GM12878 (cell line): ENCODE measurements around the gene FBN2. TPM values are rescaled to one million over a fixed set of nuclear protein-coding genes. Genes with fewer than 3 reads are reported as not detected.

ENCODE experiments used
- ATAC-seq: fragments of 200-7000 bp; cut with Tn5 transposase; 3 replicates; pipeline ENCODE4 v1.9.1; 2020; ENCODE audit warnings: mild to moderate bottlenecking, moderate library complexity
- BruUV-seq: library from RNA; stranded (reverse); fragments of 400-500 nt; replicated peaks from 2 replicates; lab custom pipeline; 2021; lab: Mats Ljungman, UMichigan
- CTCF ChIA-PET: fragments of 300-600 bp; sonication (Branson Sonifier 250); formaldehyde crosslinking; extraction: SDS; loops from one replicate; lab custom pipeline; 2021; ENCODE audit warnings: inconsistent platforms; lab: Yijun Ruan, JAX
- POLR2A ChIA-PET: fragments of 350-600 bp; formaldehyde crosslinking; extraction: SDS; loops from one replicate; lab custom pipeline; 2021; ENCODE audit warnings: inconsistent platforms; lab: Charles Lee
- RAD21 ChIA-PET: fragments of 300-600 bp; sonication (Branson Sonifier 250); formaldehyde crosslinking; loops from one replicate; lab custom pipeline; 2023; ENCODE audit warnings: antibody characterized with exemption; ENCODE audit not compliant: unreplicated experiment; lab: Charles Lee
- SMC1A ChIA-PET: fragments of 300-600 bp; sonication (Branson Sonifier 250); formaldehyde crosslinking; loops from one replicate; lab custom pipeline; 2023; ENCODE audit not compliant: unreplicated experiment, uncharacterized antibody; lab: Charles Lee
- DNase-seq: peaks from one replicate; pipeline ENCODE4 v3.0.0-alpha.2; 2011; ENCODE audit warnings: low read depth, low spot score
- FAIRE-seq: peaks from 3 replicates; lab custom pipeline; 2011; peaks lifted over from hg19 to GRCh38; lab: Jason Lieb, UNC
- H2AFZ ChIP-seq: 2 replicates; pipeline ENCODE4 v1.6.0; 2011; ENCODE audit warnings: low read depth, low read length, control low read depth; ENCODE audit not compliant: control insufficient read depth
- H3K27ac ChIP-seq: 2 replicates; pipeline ENCODE4 v1.5.1; 2011; ENCODE audit warnings: control low read depth; ENCODE audit not compliant: control insufficient read depth, insufficient read depth
- H3K27me3 ChIP-seq, 2 experiments: replicated peaks in 1 of 2; 2 replicates each; pipeline versions ENCODE4 v1.6.0 to v1.6.1; 2011; ENCODE audit warnings: low read length in 1 of 2; ENCODE audit not compliant: control insufficient read depth in 2 of 2, insufficient read depth in 2 of 2
- H3K36me3 ChIP-seq, 2 experiments: 2 replicates each; pipeline ENCODE4 v1.5.1; 2011; ENCODE audit warnings: low read length in 1 of 2; ENCODE audit not compliant: control insufficient read depth in 2 of 2, insufficient read depth in 2 of 2
- H3K4me1 ChIP-seq: 2 replicates; pipeline ENCODE4 v1.6.1; 2011; ENCODE audit warnings: mild to moderate bottlenecking, low read length, moderate library complexity, mixed read lengths; ENCODE audit not compliant: control insufficient read depth, insufficient read depth
- H3K4me2 ChIP-seq: 2 replicates; pipeline ENCODE4 v1.6.0; 2011; ENCODE audit warnings: control low read depth; ENCODE audit not compliant: control insufficient read depth, insufficient read depth
- H3K4me3 ChIP-seq: fragments of 200-600 bp; sonication (generic); 2 replicates; pipeline ENCODE4 v1.5.1; 2016
- H3K79me2 ChIP-seq: 2 replicates; pipeline ENCODE4 v1.6.0; 2011; ENCODE audit warnings: low read length; ENCODE audit not compliant: control insufficient read depth, insufficient read depth
- H3K9ac ChIP-seq: 2 replicates; pipeline ENCODE4 v1.8.0; 2011; ENCODE audit warnings: low read length, control low read depth, mixed read lengths; ENCODE audit not compliant: control insufficient read depth, insufficient read depth
- H3K9me3 ChIP-seq: replicated peaks from 3 replicates; pipeline ENCODE4 v1.5.1; 2011; ENCODE audit warnings: mild to moderate bottlenecking, low read length; ENCODE audit not compliant: control insufficient read depth, insufficient read depth
- H4K20me1 ChIP-seq: 2 replicates; pipeline ENCODE4 v1.6.0; 2011; ENCODE audit not compliant: control insufficient read depth, insufficient read depth
- BCL11A ChIP-seq: IDR thresholded peaks from 2 replicates; pipeline ENCODE4 v1.6.1; 2011; ENCODE audit warnings: low read depth, low read length
- BMI1 ChIP-seq: fragments of 450-650 bp; IDR thresholded peaks from 2 replicates; pipeline ENCODE4 v1.6.1; 2016; ENCODE audit warnings: mild to moderate bottlenecking, moderate library complexity, borderline replicate concordance
- CREM ChIP-seq: IDR thresholded peaks from 2 replicates; pipeline ENCODE4 v1.6.1; 2014; ENCODE audit warnings: antibody characterized with exemption, low read depth
- GATAD2B ChIP-seq: fragments of 450-650 bp; conservative IDR thresholded peaks from 2 replicates; pipeline ENCODE4 v1.6.1; 2017; ENCODE audit warnings: low read depth, mild to moderate bottlenecking, moderate library complexity
- IRF4 ChIP-seq: IDR thresholded peaks from 2 replicates; pipeline ENCODE4 v1.6.1; 2011; ENCODE audit warnings: low read depth, low read length
- LARP7 ChIP-seq: fragments of 450-650 bp; IDR thresholded peaks from 2 replicates; pipeline ENCODE4 v1.6.1; 2017; ENCODE audit warnings: mild to moderate bottlenecking
- MEF2B ChIP-seq: fragments of 450-650 bp; IDR thresholded peaks from 2 replicates; pipeline ENCODE4 v1.6.1; 2018; ENCODE audit warnings: mild to moderate bottlenecking, moderate library complexity; ENCODE audit not compliant: partially characterized antibody, poor library complexity, severe bottlenecking
- MXI1 ChIP-seq: fragments of 150-350 bp; IDR thresholded peaks from 2 replicates; pipeline ENCODE4 v1.6.1; 2011; ENCODE audit warnings: low read depth, mild to moderate bottlenecking, inconsistent platforms, low read length, improper control_type of control experiment
- PAX8 ChIP-seq: fragments of 450-650 bp; IDR thresholded peaks from 2 replicates; pipeline ENCODE4 v1.6.1; 2017; ENCODE audit warnings: mild to moderate bottlenecking, moderate library complexity
- POLR2A ChIP-seq: IDR thresholded peaks from 2 replicates; pipeline ENCODE4 v1.6.1; 2011; ENCODE audit warnings: low read depth, mild to moderate bottlenecking, low read length
- RCOR1 ChIP-seq: conservative IDR thresholded peaks from 2 replicates; pipeline ENCODE4 v1.6.1; 2012; ENCODE audit warnings: low read depth, low read length, improper control_type of control experiment
- SMC3 ChIP-seq: IDR thresholded peaks from 2 replicates; pipeline ENCODE4 v1.6.1; 2011; ENCODE audit warnings: low read length, improper control_type of control experiment, borderline replicate concordance
- TBL1XR1 ChIP-seq: IDR thresholded peaks from 2 replicates; pipeline ENCODE4 v1.6.1; 2012; ENCODE audit warnings: low read depth, low read length, improper control_type of control experiment
- YY1 ChIP-seq: IDR thresholded peaks from 2 replicates; pipeline ENCODE4 v1.6.1; 2011; ENCODE audit warnings: low read depth, mild to moderate bottlenecking, low read length
- ZNF217 ChIP-seq: fragments of 450-650 bp; IDR thresholded peaks from 2 replicates; pipeline ENCODE4 v1.6.1; 2017; ENCODE audit warnings: antibody characterized with exemption, mild to moderate bottlenecking
- WGBS: methylation state at CpG from one replicate; pipeline ENCODE4 v1.1.6; 2016; ENCODE audit warnings: low lambda C conversion rate; ENCODE audit not compliant: insufficient replicate concordance, insufficient coverage; ENCODE audit errors: missing lambda C conversion rate; 5-methylcytosine and 5-hydroxymethylcytosine counted together
- in situ Hi-C: fragments of 300-500 bp; cut with MboI; formaldehyde crosslinking; loops from 9 replicates; pipeline ENCODE4 v1.14.3; 2018; ENCODE audit warnings: mixed read lengths
- intact Hi-C: fragments of 100-400 bp; cut with micrococcal nuclease; formaldehyde crosslinking; loops from one replicate; pipeline ENCODE4 v1.14.2; 2022; ENCODE audit not compliant: unreplicated experiment
- polyA plus RNA-seq, 11 experiments: library from polyadenylated mRNA; depleted of rRNA in 4 of 11; unstranded in 6 of 11; stranded (reverse) in 5 of 11; fragments of >200 nt; fragmentation: Nextera tagmentation in 4 of 11; fragmentation: Illumina TruSeq in 1 of 11; extraction: Ambion mirVana in 4 of 11; extraction: Trizol in 1 of 11; gene quantifications; 1 replicate in 1 of 11; 2 replicates in 10 of 11; pipeline versions ENCODE4 v1.2.1 to v1.2.3, GENCODE V29; 2011 to 2016; ENCODE audit warnings: inconsistent platforms in 2 of 11, missing spikeins in 2 of 11, low read depth in 1 of 11
- total RNA-seq, 4 experiments: library from RNA; depleted of rRNA in 3 of 4; stranded (reverse); fragments of >200 nt in 3 of 4; fragmentation: Illumina TruSeq in 1 of 4; extraction: Trizol in 1 of 4; gene quantifications; 2 replicates each; pipeline versions ENCODE4 v1.2.1 to v1.2.3, GENCODE V29; 2013 to 2021
- TF ChIP-seq, protein P1 (sequence below): fragments of 450-650 bp; IDR thresholded peaks from 2 replicates; pipeline ENCODE4 v1.6.1; 2018; ENCODE audit warnings: borderline replicate concordance, mild to moderate bottlenecking; ENCODE audit not compliant: partially characterized antibody

The FBN2 gene
- total and polyA plus RNA-seq, 10 of the 15 experiments (the other 5 are each of a cell fraction or from before 2014, with no cell fraction given) = 0.01 to 0.98 (median 0.10) TPM; not detected in 3

DNA sequence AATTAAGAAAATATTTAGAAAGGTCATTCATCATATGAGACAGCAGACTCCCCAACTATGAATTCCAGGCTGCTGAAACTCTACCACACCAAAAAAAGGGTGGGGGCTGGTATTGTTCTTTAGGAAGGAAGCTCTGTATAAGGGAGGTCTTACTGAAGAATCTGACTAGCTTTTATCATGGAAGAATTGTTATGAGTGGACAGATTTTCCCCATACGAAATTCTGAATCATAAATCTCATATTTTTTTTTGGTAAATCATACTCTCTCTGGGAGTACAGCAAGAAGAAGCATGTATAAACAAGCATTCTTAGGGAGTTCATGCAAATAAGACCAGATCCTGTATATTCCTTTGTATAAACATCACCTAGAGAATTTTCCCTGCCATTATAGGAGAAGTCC, 234.5 kb downstream of the FBN2 start:
- TF ChIP-seq SMC3 = no peak
- no peak for TF ChIP-seq ZNF217
- no peak for TF ChIP-seq CREM
- no peak for TF ChIP-seq BMI1
- TF ChIP-seq BCL11A = no peak
- DNase-seq = no peak
- Histone ChIP-seq H3K79me2 (no peaks in the 10 kb centered on the region), H3K4me2 (no peak overlapping the region), H4K20me1 (no peaks in the 10 kb centered on the region), H3K9me3 (no peaks in the 10 kb centered on the region), H3K36me3 (no peaks in the 10 kb centered on the region), H3K9ac (no peak overlapping the region), H3K4me3 (no peak overlapping the region), H3K4me1 (no peaks in the 10 kb centered on the region), H3K27me3 (no peaks in the 10 kb centered on the region), H2AFZ (no peak overlapping the region), H3K27ac (no peak overlapping the region)
- in situ Hi-C loops (no loop called here), intact Hi-C loops (no loop called here)
- BruUV-seq = no TSS peak
- ChIA-PET POLR2A (no interaction called here), RAD21 (interaction anchor here (1.3 kb wide), 1 partner anchor 195 kb away, joined by 4 read pairs; no protein-coding TSS in a partner anchor), CTCF (interaction anchor here (0.6 to 1.0 kb wide), 3 partner anchors 28 to 89 kb away, joined by 3 to 4 read pairs (median 3); no protein-coding TSS in a partner anchor), SMC1A (interaction anchor here (0.7 to 1.6 kb wide), 2 partner anchors 9 to 18 kb away, joined by 3 read pairs; no protein-coding TSS in a partner anchor)
- ATAC-seq = no peak
- 5% methylated on average over 1 of the region's 1 CpG for WGBS
- FAIRE-seq = no peak

DNA sequence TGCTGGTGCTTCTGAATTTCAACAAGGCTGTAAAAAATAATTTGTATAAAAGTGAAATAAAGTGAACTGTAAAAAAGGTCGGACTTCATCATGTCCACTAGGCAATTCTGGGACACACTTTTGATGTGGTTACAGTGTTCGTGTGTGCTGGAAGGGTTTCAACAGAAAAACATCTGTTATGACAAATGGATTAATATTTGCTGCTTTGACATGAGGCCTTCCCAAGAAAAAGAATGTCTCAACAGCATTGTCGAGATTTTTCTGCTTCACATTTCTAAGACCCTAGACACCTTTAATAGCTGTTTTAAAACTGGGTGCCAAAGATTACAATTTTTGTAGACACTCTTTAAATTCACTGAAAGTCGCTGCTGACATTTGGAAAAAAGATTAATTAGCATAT, 237.9 kb downstream of the FBN2 start:
- BruUV-seq = no TSS peak
- 17% methylated on average over 4 of the region's 4 CpGs for WGBS
- TF ChIP-seq PAX8 (no peak), MXI1 (no peak), ZNF217 (no peak), LARP7 (no peak), POLR2A (no peak), TBL1XR1 (no peak), IRF4 (no peak), YY1 (no peak), RCOR1 (no peak), MEF2B (no peak), GATAD2B (no peak)
- TF ChIP-seq, protein P1, sequence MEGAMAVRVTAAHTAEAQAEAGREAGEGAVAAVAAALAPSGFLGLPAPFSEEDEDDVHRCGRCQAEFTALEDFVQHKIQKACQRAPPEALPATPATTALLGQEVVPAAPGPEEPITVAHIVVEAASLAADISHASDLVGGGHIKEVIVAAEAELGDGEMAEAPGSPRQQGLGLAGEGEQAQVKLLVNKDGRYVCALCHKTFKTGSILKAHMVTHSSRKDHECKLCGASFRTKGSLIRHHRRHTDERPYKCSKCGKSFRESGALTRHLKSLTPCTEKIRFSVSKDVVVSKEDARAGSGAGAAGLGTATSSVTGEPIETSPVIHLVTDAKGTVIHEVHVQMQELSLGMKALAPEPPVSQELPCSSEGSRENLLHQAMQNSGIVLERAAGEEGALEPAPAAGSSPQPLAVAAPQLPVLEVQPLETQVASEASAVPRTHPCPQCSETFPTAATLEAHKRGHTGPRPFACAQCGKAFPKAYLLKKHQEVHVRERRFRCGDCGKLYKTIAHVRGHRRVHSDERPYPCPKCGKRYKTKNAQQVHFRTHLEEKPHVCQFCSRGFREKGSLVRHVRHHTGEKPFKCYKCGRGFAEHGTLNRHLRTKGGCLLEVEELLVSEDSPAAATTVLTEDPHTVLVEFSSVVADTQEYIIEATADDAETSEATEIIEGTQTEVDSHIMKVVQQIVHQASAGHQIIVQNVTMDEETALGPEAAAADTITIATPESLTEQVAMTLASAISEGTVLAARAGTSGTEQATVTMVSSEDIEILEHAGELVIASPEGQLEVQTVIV = no peak

More for the DNA sequence above, 237.9 kb downstream of the FBN2 start:
- H2AFZ ChIP-seq = no peak overlapping the region
- ChIA-PET POLR2A (no interaction called here), RAD21 (no interaction called here), CTCF (no interaction called here), SMC1A (no interaction called here)
- in situ Hi-C loops (no loop called here), intact Hi-C loops (no loop called here)
- no peaks in the 10 kb centered on the region for H3K9me3 ChIP-seq
- H3K27ac ChIP-seq = no peak overlapping the region
- no peaks in the 10 kb centered on the region for H3K36me3 ChIP-seq
- no peaks in the 10 kb centered on the region for H4K20me1 ChIP-seq
- no peak overlapping the region for H3K4me2 ChIP-seq
- H3K79me2 ChIP-seq = no peaks in the 10 kb centered on the region
- FAIRE-seq (no peak), ATAC-seq (no peak), DNase-seq (no peak)
- H3K4me3 ChIP-seq = no peak overlapping the region
- H3K4me1 ChIP-seq = no peaks in the 10 kb centered on the region
- H3K27me3 ChIP-seq = no peaks in the 10 kb centered on the region
- H3K9ac ChIP-seq = no peak overlapping the region
